ENCODE measurements around the gene VPS37C.
"Not testable (repeated sequence)": the region's sequence is repeated elsewhere in the genome, so short reads cannot be mapped to it uniquely, and the experiment has no call there.

Gene VPS37C

GRCh38 chr11:61115498-61116224, 45.6 kb downstream of the VPS37C start:
- no peak for DNase-seq

GRCh38 chr11:61114913-61115312, 46.3 kb downstream of the VPS37C start:
- no peak for DNase-seq

- no peak for DNase-seq
These were observed 48.0 kb downstream of the VPS37C start for GRCh38 chr11:61113201-61113600.

GRCh38 chr11:61112575-61112974, 48.7 kb downstream of the VPS37C start:
- DNase-seq = no peak

- DNase-seq = no peak
These were observed 49.3 kb downstream of the VPS37C start for GRCh38 chr11:61111786-61112517.

- no peak for DNase-seq
These were observed 50.2 kb downstream of the VPS37C start for GRCh38 chr11:61111050-61111435.

- no peak for DNase-seq
These were observed 50.8 kb downstream of the VPS37C start for GRCh38 chr11:61110255-61111049.

GRCh38 chr11:61109671-61110070, 51.6 kb downstream of the VPS37C start:
- DNase-seq = no peak

- no peak for DNase-seq
These were observed 52.2 kb downstream of the VPS37C start for GRCh38 chr11:61108847-61109585.

- no peak for DNase-seq
These were observed 53.3 kb downstream of the VPS37C start for GRCh38 chr11:61107888-61108287.

GRCh38 chr11:61106894-61107470, 54.2 kb downstream of the VPS37C start:
- no peak for DNase-seq

- no peak for DNase-seq
These were observed 54.9 kb downstream of the VPS37C start for GRCh38 chr11:61106296-61106695.

GRCh38 chr11:61104963-61105362, 56.3 kb downstream of the VPS37C start:
- no peak for DNase-seq

- DNase-seq = no peak
These were observed 57.3 kb downstream of the VPS37C start for GRCh38 chr11:61103851-61104423.

GRCh38 chr11:61102667-61103571, 58.3 kb downstream of the VPS37C start:
- no peak for DNase-seq

- DNase-seq = no peak
These were observed 62.4 kb downstream of the VPS37C start for GRCh38 chr11:61098778-61099177.

- not testable (repeated sequence) for DNase-seq
These were observed 63.0 kb downstream of the VPS37C start for GRCh38 chr11:61098261-61098660.

GRCh38 chr11:61095021-61095420, 66.2 kb downstream of the VPS37C start:
- no peak for DNase-seq

- DNase-seq = not testable (repeated sequence)
These were observed 67.1 kb downstream of the VPS37C start for GRCh38 chr11:61094167-61094566.

GRCh38 chr11:61092908-61093763, 68.1 kb downstream of the VPS37C start:
- DNase-seq = no peak
